COLO668 (cell line): Measurements from ENCODE around the gene CD83.

Source experiments
- DNase-seq: peaks from one replicate; lab custom pipeline; 2025; ENCODE audit not compliant: unreplicated experiment; lab: John Stamatoyannopoulos, UW

The CD83 gene

DNA sequence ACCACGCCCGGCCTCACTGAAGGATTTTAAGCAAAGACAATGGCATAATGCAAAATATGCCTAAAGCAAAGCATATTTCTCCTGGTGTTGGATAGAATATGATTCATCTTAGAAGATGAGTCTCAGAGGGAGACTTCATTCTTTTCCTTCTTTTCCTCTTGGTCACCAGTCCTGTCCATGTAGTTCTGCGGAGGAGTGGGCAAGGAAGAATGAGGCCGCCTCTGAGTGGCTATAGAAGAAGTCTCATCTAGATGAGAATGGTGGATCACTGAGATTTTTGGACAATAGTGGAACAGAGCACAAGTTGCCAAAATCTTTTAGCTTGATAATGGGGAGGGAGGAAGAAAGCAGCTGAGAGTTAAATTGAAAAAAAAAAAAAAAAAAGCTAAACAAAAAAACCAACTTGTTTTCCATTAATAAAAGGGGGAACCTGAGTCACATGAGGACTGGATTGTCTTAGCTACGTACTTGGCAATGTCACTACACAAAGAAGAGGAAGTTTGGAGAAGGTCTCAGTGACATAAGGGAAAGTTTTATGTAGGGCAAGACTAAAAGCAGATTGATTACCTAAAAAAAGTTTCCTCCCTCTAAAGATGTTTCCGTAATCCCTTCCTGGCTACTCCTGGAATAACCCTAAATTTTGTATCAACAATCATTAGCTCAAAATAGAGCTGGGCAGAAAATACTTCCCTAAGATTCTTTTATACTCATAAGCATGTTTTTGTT is 6.0 kb downstream of the CD83 start:
- no peak for DNase-seq

GRCh38 chr6:14125346-14125745 is 7.8 kb downstream of the CD83 start:
- DNase-seq = no peak

- DNase-seq = no peak
These were observed 8.6 kb downstream of the CD83 start for GRCh38 chr6:14126191-14126590.

- DNase-seq = no peak
These were observed 10.0 kb downstream of the CD83 start for GRCh38 chr6:14127611-14128010.

GRCh38 chr6:14128012-14128411 is 10.4 kb downstream of the CD83 start:
- DNase-seq = no peak

- no peak for DNase-seq
These were observed 11.2 kb downstream of the CD83 start for GRCh38 chr6:14128746-14129145.

DNA sequence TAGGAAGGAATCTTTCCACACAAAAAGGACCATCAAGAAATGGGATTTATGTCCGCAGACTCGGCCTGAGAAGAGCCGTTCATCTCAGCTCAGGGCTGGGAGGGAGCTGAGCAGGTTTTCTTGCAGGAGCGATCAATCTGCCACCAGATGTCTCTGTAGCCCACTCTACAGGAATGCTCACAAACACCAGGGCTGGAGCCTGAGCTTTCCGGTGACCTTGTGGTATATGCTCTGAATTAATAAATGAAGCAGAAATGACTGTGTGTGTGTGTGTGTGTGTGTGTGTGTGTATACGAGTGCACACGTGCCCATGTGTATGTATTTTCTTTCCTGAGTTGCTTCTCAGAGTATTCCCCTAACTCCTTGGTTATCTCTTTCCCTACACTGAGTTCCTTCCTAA is 12.0 kb downstream of the CD83 start:
- DNase-seq = peak; percentile 11

GRCh38 chr6:14130435-14131075 is 13.0 kb downstream of the CD83 start:
- DNase-seq = no peak

DNA sequence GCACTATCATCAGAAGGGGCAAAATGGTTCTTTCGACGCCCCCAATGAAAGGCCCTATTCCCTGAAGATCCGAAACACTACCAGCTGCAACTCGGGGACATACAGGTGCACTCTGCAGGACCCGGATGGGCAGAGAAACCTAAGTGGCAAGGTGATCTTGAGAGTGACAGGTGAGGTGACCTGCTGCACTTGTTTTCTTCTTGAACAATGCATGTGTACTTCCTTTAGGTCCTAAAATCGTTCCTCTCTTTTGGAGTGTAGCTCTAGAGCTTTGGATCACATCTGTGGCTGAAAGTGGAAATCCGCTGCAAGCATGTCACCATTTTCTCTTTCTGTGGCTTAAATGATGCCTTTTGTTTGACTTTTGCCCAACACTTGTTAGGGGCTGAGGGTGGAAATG is 14.0 kb downstream of the CD83 start:
- no peak for DNase-seq

DNA sequence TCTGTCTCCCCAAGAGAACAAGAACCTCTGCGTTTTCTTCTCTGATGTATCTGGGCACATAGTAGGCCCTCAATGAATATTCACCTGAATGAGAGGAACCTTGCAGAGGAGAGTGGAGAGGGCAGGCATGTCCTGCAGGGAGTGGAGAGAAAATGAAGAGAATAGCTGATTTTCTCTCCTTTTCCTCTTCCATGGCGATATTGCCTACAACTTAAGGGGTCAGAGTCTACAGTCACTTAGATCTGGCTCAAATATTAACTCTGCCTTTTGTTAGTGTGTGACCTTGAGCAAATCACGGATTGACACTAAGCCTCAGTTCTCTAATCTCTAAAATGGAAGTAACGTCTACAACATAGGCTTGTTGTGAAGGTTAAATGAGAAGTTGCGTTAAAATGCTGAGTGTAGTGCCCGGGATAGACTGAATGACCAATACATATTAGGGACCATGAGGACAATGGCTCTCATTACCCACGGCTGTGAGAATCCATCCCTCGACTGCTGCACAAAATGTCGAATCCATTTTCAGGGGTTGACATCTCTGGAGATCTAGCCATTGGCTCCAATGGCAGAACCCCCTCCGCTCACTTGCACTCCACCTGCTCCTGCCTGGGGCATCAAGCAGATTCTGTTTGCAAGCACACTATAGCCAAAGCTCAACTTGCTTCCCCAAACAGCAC is 14.8 kb downstream of the CD83 start:
- DNase-seq = no peak

DNA sequence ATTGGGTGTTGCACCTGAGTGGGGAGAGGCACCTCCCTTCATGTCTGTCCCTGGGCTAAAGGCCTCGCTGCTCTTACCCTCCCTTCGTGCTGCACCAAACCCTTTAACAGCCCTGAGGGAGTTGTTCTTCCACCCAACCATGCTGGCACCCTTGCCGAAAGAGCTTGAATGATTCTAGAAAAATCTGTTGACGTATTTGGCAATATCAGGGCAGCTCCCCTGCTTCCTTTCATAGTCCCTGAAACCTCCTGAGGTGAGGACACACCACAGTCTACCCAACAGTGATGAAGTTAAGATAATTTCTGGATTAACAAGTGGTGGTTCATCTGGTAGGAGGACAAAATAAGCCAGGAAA is 15.3 kb downstream of the CD83 start:
- no peak for DNase-seq

DNA sequence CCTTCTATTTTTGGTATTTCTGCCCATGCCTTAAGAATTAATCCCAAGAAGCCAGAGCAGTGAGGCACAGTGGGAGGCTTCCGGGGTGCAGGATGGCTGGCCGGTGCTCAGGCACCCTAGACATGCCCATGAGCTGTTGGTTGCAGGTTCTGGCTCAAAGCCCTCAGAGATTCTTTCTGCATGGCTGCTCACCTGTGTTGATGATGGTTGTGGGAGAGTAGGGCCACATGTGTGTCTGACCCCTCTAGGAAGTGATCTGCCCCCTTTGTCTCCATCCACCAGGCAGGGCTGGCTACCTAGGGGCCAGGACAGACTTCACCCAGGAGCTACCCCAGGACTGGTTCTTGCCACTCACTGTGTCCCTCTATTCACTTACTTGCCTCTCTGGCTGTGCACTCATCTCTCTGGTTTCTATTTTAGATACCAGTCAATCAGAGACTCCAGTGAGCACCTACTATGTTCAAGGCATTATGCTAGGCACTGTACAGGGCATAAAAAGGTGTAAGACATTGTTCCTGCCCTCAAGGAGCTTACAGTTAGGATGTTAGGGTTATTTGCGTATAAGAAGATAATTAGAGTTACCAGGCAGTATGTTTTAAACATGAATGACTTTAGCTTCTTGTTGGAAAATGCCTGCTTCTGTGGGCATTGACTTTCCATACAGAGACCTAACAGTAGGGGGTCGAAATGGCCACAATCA is 16.8 kb downstream of the CD83 start:
- DNase-seq = no peak

GRCh38 chr6:14135893-14136539 is 18.4 kb downstream of the CD83 start:
- no peak for DNase-seq

- no peak for DNase-seq
These were observed 21.2 kb downstream of the CD83 start for GRCh38 chr6:14138701-14139215.

DNA sequence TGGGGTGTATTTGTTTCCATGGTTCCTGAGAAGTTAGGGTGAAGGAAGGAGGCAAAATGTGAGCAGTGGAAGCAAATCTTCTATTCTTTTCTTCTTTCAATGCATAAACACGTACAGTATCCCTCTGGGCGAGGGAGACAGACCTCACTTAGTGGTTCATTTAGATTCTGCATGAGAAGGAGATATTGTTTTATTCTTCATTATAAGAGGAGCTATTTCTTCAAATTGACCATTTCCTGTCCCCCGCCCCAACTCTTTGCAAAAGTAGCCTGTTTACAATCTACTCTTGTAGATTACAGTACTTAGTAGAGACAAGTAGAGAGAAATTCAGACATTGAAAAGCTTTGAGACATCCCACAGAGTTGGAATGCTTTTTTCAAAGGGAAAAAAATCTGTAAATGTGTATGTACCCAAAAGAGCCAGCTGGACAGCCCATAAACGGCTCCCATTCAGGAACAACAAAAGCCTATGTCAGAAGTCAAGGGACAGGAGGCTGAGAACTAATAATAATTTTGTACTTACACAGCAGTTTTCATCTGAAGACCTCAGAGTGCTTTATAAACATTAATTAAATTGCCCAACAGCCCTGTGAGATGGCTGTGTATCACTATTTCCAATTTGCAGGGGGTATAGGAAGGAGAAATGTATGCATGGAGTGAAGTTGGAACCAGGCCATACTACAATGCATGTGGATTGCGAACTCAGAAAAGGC is 23.9 kb downstream of the CD83 start:
- DNase-seq = no peak

DNA sequence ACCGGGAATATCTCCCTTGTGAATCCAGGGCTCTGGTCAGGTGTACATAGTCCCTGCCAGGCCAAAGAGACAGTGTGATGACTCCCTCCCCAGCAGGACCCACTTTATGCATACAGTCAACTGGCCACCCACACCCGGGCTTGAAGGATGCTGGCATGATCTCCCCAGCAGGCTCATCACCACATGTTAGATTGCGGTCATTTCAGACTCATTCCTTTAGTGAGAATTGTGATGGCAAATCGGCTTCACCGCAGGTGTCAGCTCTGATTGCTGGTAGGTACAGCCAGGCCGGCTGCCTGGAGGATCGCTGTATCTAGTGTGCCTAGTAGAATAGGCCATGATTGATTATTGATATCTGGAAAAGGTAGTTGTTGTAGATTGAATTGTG is 24.5 kb downstream of the CD83 start:
- DNase-seq = no peak

DNA sequence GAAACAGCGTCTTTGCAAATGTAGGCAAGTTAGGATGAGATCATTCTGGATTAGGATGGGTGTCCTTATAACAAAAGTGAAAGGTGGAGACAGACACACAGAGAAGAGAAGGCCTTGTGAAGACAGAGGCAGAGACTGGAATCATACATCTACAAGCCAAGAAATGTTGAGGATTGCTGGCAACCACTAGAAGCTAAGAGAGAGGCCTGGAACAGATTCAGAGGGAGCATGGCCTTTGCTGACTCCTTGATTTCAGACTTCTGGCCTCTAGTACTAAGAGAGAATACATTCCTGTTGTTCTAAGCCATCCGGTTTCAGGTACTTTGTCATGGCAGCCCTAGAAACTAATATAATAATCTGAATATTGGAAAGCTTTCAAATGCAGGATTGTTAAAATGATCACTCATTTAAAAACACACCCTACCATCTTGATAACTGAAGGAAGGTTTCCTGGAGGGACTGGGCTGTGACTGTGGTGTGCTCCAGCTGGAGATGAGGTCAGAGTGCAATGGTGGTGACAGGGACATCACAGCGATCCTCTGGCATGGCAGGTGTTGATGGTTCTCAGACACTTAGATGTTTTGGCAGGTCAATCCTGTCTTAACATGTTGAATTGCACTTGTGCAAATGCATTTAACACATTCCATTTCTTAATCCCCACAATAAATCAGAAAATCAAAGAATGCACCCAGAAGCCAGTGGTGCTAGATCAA is 25.1 kb downstream of the CD83 start:
- DNase-seq = no peak

DNA sequence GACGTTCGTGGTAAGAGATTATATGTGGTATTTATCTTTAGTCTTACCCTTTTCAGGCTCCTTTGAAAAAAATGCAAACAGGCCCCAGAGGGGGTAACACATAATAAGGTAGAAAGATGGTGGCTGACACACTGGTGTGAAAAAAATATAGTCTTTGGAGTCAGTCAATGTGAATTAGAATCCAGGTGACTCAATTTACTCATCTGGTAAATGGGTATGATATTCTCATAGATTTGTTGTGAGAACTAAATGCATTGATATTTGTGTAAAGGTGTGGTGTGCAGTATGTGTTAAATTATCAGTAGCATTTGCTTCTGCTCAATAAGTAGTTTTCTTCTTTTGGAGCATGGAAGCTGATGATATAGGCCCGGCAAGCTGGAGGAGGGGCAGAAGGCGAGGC is 25.7 kb downstream of the CD83 start:
- DNase-seq = no peak

GRCh38 chr6:14144678-14145113 is 27.1 kb downstream of the CD83 start:
- peak; percentile 54 for DNase-seq
